Suprapubic skin (tissue), 3 donors: ENCODE data around the gene MYO1C.

Experiments used
- CTCF ChIP-seq, 2 donors: fragments of 200-600 bp in 1 of 2; fragments of 450-650 bp in 1 of 2; sonication (generic) in 1 of 2; IDR thresholded peaks; one replicate each; pipeline ENCODE4 v1.5.1; 2016 to 2019; ENCODE audit warnings: antibody characterized with exemption in 2 of 2, mild to moderate bottlenecking in 1 of 2, moderate library complexity in 1 of 2
- POLR2AphosphoS5 ChIP-seq, 3 donors: sonication (generic); formaldehyde crosslinking; IDR thresholded peaks; one replicate each; pipeline ENCODE4 v1.6.1; 2017; ENCODE audit warnings: antibody characterized with exemption in 3 of 3

DNA sequence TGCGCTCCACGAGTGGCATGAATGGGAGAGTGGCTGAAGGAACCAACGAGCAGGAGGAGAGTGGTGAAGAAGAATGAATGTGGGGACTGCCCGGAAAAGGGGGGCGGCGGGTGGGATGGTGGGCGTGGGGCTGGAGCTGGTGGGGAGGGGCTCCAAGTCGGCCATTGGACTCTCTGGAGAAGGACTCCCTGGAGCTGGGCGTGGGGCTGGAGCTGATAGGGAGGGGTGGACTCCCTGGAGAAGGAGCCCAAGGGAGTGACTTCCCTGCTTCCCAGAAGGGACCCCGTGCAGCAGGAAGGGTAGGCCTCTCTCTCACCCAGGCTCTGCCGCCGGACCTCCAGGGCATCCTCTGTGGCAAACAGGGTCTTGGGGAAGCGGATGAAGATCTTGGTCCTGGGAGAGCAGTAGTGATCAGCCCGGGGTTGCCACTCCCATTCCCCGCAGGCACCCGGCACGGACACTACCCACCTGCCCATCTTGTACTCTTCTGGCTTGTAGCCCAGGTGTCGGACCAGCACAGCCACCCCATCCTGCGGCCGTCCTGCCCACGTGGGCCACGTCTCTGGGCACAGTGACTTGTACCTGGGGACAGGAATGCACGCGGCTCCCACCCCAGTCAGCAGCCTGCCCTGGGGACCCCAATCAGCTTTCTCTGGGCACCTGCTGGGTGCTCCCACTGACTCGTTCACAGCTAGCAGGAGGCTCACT lies 21.6 kb downstream of the MYO1C start:
- TF ChIP-seq POLR2AphosphoS5 (IDR thresholded peaks at IDR 0.05) = no peak
- no peak for TF ChIP-seq CTCF (IDR thresholded peaks at IDR 0.05)
